CD4-positive, CD25-positive, alpha-beta regulatory T cell (primary cell): ENCODE data around the gene MCMBP. TPM values are rescaled to one million over a fixed set of nuclear protein-coding genes. Genes with fewer than 3 reads are reported as not detected.

ENCODE experiments used
- polyA plus RNA-seq, 4 donors: library from polyadenylated mRNA; unstranded; fragments of 300-500 nt; fragmentation: Illumina TruSeq; gene quantifications; one replicate each; pipeline ENCODE4 v1.2.3, GENCODE V29; 2021
- total RNA-seq: library from RNA; stranded (reverse); gene quantifications from one replicate; pipeline ENCODE4 v1.2.3, GENCODE V29; 2022

Gene MCMBP
- total and polyA plus RNA-seq, 5 donors from 2014 or later = 36.1 to 69.6 (median 64.2) TPM

Other genes starting within 250 kb of the MCMBP start
- gene BAG3, start 221.5 kb downstream of the MCMBP start, total RNA-seq = 38.2 TPM
- gene BAG3, start 221.5 kb downstream of the MCMBP start, polyA plus RNA-seq = 1 to 10 TPM; 6.7 to 8.7 (median 7.4) TPM
- 22.1 TPM for gene INPP5F, start 146.8 kb downstream of the MCMBP start, total RNA-seq
- gene INPP5F, start 146.8 kb downstream of the MCMBP start, polyA plus RNA-seq = 10 to 100 TPM; 10.4 to 14.3 (median 10.9) TPM
- 29.7 TPM for gene SEC23IP, start 19.9 kb upstream of the MCMBP start, total RNA-seq
- gene SEC23IP, start 19.9 kb upstream of the MCMBP start, polyA plus RNA-seq = 10 to 100 TPM; 45.0 to 58.6 (median 53.0) TPM